Measurements from ENCODE around the gene HOXA5. TPM values are rescaled to one million over a fixed set of nuclear protein-coding genes. Genes with fewer than 3 reads are reported as not detected.

Gene HOXA5
- total and polyA plus RNA-seq, 2 donors (not counting 3 experiments of a cell fraction or from before 2014, with no cell fraction given), result 18.6 to 18.8 TPM

GRCh38 chr7:27101171-27101956, 42.1 kb downstream of the HOXA5 start:
- FAIRE-seq (peak; percentile 57), DNase-seq (ENCODE audit: low read depth, low spot score) (peak; percentile 78)
- peaks cover 80% of the 10 kb centered on the region for H3K4me1 ChIP-seq (ENCODE audit: control insufficient read depth, extremely low read depth, insufficient read depth, low read length)
- dilution Hi-C loops (cut with MboI; ENCODE audit: extremely low pct_ligation_motif_present, low sequenced_read_pairs) (no loop called here), intact Hi-C loops (cut with micrococcal nuclease) (loop anchor here (1.0 to 5.0 kb wide), 2 partner anchors 17 to 729 kb away; no protein-coding TSS in a partner anchor)
- no peak for TF ChIP-seq POLR2AphosphoS5 (IDR thresholded peaks at IDR 0.05; ENCODE audit: insufficient read depth, low read depth, low read length)
- TF ChIP-seq FOS (IDR thresholded peaks at IDR 0.05; ENCODE audit: borderline replicate concordance, insufficient read depth, low read length), result no peak
- no peak for TF ChIP-seq EZH2 (IDR thresholded peaks at IDR 0.05; ENCODE audit: borderline replicate concordance, low read depth, low read length, severe bottlenecking)
- TF ChIP-seq POLR2A (IDR thresholded peaks at IDR 0.05; ENCODE audit: low read depth, low read length), result no peak
- no peak for TF ChIP-seq MAX (IDR thresholded peaks at IDR 0.05; ENCODE audit: insufficient read depth, insufficient read length)
- TF ChIP-seq MYC (IDR thresholded peaks at IDR 0.05; ENCODE audit: low read depth, low read length), result no peak
- no peak for TF ChIP-seq JUN (IDR thresholded peaks at IDR 0.05; ENCODE audit: borderline replicate concordance, insufficient read depth, insufficient read length, low read depth)
- TF ChIP-seq CTCF (IDR thresholded peaks at IDR 0.05; ENCODE audit: extremely low read depth in 1 of 2, insufficient read depth in 1 of 2, low read depth in 1 of 2, low read length in 2 of 2), result no peak
- no peak for TF ChIP-seq GATA2 (IDR thresholded peaks at IDR 0.05; ENCODE audit: insufficient read depth, insufficient read length, low read depth, low read length)
- H3K9me3 ChIP-seq (replicated peaks; ENCODE audit: control insufficient read depth, insufficient read depth, low read length), result no peaks in the 10 kb centered on the region
- H3K4me3 ChIP-seq (replicated peaks in 1 of 3; ENCODE audit: insufficient read depth in 1 of 3, low read depth in 1 of 3, low read length in 3 of 3), result peak overlapping the region; percentile 35 to 92 (median 45)
- no peaks in the 10 kb centered on the region for H3K9me1 ChIP-seq (replicated peaks; ENCODE audit: control insufficient read depth, extremely low read depth, insufficient read depth, low read length)
- ChIA-PET CTCF (interaction anchor here (1.0 to 9.6 kb wide), 7 partner anchors 14 to 732 kb away, joined by 3 to 124 read pairs (median 4); no protein-coding TSS in a partner anchor), POLR2A (no interaction called here)
- H3K9ac ChIP-seq (replicated peaks; ENCODE audit: extremely low read depth, insufficient read depth, low read length), result peak overlapping the region; percentile 71
- no peaks in the 10 kb centered on the region for H4K20me1 ChIP-seq (replicated peaks; ENCODE audit: control insufficient read depth, extremely low read depth, insufficient read depth, low read length)
- peak overlapping the region; percentile 74 for H3K4me2 ChIP-seq (ENCODE audit: insufficient read depth, low read length)
- no peak overlapping the region for H2AFZ ChIP-seq (ENCODE audit: low read depth, low read length)
- peaks cover 94% of the 10 kb centered on the region for H3K79me2 ChIP-seq (ENCODE audit: control insufficient read depth, insufficient read depth, low read length)
- peak overlapping the region; percentile 93 for H3K27ac ChIP-seq (ENCODE audit: insufficient read depth, low read depth, low read length)
- H3K36me3 ChIP-seq (ENCODE audit: control insufficient read depth in 2 of 2, extremely low read depth in 1 of 2, insufficient read depth in 2 of 2, low read length in 2 of 2), result peaks cover 0 to 3% of the 10 kb centered on the region in 2 experiments
- no TSS peak for BruUV-seq (replicated peaks)
- H3K27me3 ChIP-seq (ENCODE audit: control insufficient read depth in 2 of 2, insufficient read depth in 2 of 2, low read length in 2 of 2), result no peaks in the 10 kb centered on the region
